HG03342 (cell line): Measurements from ENCODE around the gene AFDN.
"Not testable (repeated sequence)": the region's sequence is repeated elsewhere in the genome, so short reads cannot be mapped to it uniquely, and the experiment has no call there.

ENCODE experiments used
- ATAC-seq: cut with Tn5 transposase; IDR thresholded peaks from one replicate; pipeline ENCODE4 v1.9.1; 2021; ENCODE audit warnings: mild to moderate bottlenecking, moderate library complexity; ENCODE audit not compliant: unreplicated experiment

Gene AFDN

DNA sequence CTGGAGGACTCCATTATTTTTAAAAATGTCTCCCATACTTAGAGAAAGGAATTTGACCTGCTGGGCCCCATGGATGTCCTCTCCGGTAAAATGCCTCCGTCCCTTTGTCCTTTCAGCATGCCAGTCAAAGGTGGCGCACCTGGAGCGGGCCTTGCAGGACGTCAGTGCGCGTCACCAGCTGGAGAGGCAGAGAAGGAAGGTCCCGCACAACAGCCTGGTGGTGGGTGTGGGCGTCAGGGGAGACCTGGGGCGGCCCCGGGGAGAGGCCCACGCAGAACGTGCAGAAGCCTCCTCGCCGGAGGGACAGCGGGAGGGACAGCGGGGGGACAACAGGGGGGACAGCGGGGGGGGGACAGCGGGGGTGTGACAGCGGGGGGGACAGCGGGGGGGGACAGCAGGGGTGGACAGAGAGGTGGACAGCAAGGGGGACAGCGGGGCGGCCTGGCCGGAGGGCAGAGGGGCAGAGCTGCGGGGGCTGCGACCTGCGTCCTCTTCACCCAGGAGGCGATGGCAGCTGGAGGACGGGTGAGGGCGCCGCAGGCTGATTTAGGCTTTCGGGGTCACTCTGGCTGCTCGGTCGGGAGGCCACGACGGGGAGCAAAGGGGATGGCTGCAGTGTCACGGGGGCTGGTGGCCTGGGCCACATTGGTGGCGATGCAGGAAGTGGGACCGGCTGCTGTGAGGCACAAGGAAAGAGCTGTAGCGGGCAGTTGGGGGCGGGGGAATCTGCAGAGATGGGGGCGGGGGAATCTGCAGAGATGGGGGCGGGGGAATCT, 169.9 kb downstream of the AFDN start:
- no peak for ATAC-seq

DNA sequence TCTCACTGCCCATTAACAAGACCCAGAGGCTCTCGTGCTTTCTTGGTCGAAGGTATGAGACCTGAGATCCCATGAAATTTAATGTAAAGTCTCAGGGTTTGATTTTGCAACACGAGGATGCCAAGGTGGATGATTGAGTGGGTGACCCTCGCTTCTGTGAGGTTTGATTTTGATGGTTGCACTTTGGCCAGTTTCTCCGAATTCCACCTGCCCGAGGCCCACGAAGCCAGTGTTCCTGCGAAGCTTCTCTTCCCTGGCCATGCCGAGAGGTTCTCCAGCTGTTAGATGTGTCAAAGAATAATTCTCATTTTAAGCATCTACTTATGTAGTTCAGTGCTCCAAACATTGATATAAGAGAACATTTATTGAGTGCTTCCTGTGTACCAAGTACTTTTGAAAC, 170.9 kb downstream of the AFDN start, which contains the start of gene KIF25:
Gene KIF25 (plus strand): TSS at position 30 of the 400 bp plus-strand sequence. CDS start 31,915 bp downstream, outside the sequence.
- no peak for ATAC-seq

DNA sequence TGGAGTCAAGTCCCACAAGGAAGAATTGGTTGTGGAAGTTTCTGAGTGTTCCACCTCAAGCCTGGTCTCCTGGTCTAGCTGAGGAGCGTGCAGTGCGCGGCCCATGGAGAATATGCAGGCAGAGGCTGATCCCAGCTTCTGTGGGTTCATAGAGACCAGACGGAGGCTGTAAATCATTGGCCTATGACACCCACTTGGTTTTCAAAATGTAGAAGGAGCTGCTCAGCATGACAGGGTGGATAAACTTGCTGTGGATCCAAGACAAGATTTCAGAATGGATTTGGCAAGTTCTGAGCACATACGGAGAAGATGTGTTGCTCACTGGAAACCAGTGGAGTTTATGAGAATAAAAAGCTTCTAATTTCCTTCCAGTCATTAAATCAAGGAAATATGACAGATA, 171.5 kb downstream of the AFDN start:
- ATAC-seq, result no peak

DNA sequence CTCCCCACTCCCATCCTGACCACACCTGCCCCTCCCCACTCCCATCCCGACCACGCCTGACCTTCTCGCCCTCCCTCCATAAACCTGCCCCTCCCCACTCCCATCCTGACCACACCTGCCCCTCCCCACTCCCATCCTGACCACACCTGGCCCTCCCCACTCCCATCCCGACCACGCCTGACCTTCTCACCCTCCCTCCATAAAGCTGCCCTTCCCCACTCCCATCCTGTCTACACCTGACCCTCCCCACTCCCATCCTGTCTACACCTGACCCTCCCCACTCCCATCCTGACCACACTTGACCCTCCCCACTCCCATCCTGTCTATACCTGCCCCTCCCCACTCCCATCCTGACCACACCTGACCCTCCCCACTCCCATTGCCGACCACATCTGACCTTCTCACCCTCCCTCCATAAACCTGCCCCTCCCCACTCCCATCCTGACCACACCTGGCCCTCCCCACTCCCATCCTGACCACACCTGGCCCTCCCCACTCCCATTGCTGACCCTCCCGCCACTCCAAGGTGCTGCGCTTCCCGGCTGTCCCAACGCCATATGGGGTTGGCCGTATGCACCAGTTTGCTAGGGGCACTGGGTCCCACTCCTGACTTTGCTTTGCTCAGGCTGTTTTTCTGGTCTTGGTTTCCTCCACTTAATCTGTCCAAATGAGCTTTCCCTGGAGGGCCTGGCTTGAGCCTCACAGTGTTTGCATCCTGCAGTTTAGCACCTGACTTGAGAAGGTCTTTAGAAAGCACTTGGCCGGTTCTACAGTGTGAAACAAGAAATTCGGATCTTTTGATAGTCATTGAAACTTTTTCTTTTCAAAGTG, 173.7 kb downstream of the AFDN start:
- no peak for ATAC-seq

DNA sequence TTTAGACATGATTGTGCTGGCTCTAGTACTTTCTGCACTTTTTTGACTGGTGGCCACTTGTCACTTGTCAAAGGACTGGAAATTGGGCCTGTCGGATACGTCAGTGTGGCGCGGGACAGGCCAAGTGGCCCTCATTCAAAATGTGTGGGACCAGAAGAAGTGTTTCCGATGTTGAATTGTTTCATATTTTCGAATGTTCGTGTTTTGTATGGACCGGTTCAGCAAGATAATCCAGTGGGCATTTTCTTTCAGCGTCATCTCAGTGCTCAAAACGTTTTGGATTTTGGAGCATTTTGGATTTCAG, 174.3 kb downstream of the AFDN start:
- no peak for ATAC-seq

DNA sequence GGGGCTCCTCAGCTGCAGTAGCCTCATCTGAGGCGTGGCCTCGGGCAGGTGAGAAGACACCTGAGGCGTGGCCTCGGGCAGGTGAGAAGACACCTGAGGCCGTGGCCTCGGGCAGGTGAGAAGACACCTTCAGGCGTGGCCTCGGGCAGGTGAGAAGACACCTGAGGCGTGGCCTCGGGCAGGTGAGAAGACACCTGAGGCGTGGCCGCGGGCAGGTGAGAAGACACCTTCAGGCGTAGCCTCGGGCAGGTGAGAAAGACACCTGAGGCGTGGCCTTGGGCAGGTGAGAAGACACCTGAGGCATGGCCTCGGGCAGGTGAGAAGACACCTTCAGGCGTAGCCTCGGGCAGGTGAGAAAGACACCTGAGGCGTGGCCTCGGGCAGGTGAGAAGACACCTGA, 174.8 kb downstream of the AFDN start:
- ATAC-seq, result not testable (repeated sequence)

DNA sequence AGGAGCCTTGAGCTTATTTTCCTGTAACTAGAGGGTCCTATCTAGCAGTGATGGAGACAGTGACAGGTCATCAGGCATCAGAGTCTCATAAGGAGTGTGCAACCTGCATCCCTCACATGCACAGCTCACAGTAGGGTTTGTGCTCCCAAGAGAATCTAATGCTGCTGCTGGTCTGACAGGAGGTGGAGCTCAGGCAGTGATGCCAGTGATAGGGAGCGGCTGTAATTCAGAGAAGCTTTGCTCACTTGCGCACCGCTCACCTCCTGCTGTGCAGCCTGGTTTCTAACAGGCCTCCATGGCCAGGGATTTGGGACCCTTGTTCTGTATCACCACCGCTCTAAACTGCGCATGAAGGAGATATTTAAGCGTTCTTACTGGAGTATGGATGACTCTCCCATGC, 176.1 kb downstream of the AFDN start:
- no peak for ATAC-seq

DNA sequence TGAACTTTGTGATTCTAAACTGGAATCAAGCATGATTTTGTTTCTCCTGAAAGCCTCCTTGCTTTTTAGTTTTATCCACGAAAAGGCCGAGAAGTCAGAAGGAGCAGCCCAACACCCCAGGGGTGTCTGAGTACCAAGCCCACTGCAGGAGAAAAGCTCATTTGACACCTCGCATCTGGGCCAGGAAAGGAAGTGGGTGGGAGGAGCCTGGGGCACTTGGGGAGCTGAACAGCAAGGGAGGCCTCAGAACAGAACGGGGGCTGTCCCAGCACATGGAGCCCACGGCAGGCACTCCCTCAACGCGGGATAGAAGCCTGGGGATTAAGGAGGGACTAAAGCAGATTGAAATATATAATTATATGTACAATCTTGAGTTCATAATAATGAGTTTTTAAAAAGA, 177.3 kb downstream of the AFDN start:
- ATAC-seq, result no peak

DNA sequence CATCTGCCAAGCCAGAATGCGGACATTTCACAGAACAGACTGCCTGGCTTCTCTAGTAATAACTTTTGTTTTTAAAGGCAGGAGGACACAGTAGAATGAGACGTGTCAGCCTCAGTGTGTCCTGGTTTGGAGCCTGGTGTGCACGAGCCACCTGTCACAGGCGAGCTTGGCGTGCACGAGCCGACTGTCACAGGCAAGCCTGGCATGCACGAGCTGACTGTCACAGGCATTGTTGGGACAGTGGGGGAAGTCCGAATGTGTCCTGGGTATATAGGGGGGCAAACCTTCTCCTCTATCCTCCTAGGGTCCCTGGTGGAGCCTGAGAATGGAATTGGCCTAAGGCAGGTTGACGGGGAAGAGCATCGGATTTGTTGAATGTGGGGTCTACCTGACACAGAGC, 178.2 kb downstream of the AFDN start:
- no peak for ATAC-seq

DNA sequence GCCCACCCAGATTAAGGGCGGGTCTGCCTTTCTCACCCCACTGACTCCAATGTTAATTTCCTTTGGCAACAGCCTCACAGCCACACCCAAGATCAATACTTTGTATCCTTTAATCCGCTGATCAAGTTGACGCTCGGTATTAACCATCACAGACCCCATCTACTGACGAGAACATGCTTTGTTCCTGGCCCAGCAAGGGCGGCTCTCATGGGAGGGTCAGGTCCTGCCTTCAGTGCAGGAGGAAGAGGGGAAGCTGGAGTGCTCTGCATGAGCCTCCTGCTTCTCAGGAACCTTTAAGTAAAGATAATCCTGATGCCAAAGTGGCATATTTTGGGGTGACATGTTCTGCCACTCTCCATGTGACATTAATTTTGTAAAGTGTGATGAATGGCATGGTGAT, 179.1 kb downstream of the AFDN start:
- no peak for ATAC-seq

DNA sequence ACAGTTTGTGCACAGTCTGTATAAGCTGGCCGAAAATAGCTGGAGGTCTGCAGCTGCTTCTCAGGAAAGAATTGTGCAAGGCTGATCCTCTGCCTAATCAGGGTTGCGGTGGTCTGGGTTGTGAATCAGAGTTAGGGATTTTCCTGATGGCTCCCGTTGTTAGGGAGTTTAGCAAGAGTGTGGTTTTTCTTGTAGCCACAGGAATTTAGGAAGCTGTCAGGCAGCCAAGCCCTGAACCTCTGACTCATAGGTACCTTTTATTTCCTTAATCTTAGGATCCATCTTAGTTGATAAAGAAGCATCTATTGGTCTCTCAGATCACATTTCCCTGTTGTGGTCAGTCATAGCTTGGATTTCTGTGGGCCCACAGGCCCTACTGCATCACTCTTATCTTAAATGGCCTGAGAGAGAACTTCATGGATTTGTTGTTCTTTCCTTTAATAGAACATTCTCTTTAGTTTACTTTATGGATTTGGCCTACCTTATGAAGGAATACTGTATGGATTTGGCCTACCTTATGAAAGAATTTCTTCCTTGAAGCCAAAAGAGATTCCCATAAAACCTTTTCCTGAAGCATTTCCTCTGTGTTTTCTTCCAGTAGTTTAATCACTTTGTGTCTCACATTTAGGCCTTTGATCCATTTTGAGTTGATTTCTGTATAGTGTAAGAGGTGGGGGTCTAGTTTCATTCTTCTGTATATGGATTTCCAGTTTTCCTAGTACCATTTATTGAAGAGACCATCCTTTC, 181.1 kb downstream of the AFDN start:
- ATAC-seq, result no peak

DNA sequence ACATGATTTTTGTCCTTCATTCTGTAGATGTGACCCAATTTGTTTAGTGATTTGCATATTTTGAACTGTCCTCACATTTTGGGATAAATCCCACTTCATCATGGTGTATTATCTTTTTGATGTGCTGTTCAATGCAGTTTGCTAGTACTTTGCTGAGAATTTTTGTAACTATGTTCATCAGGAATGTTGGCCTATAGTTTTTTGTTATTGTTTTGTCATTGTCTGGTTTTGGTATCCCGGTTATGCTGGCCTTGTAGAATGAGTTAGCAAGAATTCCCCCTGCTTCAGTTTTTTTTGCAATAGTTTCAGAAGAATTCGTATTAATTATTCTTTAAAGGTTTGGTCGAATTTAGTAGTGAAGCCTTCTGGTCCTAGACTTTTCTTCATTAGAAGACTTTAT, 182.6 kb downstream of the AFDN start:
- ATAC-seq, result no peak

DNA sequence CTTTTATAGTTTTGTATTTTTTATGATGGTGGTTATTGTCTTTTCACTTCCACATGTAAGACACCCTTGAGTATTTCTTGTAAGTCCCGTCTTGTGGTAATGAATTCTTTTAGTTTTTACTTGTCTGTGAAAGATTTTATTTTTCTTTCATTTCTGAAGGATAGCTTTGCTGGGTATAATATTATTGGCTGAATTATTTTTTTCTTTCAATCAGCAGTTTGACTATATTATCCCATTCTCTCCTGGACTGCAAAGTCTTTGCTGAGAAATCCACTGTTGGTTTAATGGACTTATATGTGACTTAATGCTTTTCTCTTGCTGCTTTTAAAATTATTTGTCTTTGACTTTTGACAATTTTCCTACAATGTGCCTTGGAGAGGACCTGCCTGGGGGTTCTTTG, 184.6 kb downstream of the AFDN start:
- ATAC-seq, result no peak

DNA sequence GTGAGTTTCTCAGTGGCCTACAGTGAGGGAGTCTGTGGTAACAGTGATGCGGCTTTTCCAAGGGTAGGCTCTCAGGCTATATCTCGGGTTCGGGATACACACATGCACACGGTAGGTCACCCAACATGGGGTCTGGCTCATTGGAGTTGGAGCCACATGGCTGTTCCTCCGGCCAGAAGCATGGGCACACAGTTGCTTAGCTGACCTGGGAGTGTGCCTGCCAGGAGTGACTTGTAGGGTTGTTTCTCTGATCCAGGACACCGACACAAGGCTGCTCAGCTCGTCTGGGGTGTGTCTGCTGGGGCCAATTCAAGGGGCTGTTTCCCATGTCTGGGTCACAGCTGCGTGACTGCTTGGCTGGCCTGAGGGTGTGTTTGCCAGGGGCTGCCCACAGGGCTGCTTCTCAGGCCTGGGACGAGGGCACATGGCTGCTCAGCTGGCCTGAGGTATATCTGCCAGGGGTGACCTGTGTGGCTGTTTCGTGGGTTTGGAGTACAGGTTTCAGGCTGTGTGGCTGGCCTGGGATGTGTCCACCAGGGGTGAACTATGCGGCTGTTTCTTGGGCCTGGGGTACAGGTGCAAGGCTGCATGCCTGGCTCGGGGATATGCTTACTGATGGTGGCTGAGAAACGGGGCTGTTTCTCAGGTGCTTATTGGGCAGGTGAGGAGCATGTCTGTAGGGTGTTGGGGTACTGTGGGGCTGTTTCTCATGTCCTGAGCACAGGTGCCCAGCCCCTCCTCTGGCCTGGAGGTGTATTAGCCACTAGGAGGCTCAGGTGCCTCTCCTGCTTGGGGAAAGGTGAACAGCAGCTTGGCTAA, 185.9 kb downstream of the AFDN start:
- ATAC-seq, result no peak

DNA sequence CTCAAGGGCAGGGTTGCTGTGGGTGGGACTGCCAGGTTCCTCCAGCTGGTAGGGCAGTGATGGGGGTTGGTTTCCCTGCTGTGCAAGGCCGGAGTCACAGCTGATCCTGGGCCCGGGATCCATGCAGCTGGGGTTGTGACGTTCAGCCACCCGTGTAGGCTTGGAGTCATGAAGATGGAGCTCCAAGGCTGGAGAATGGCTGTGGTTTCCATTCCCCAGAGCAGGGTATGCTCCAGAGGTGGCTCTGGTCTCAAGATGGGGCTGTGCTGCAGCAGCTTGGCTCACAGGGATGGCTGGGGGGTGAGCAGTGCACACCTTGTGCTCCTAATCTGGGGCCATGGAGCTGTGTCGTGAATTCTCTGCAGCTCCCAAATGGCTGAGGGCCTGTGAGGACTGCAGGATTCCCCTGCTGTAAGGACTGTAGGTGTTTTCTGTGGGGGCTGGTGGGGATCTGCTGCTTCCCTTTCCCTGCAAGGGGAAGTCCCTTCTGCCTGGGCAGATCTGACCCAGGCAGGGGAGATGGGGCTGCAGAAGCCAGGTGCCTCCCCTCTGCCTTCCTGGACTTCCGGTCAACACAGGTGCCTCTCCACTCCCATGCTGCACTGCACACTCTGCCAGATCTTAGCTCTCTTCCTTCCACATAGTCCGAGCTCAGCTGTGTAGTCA, 186.7 kb downstream of the AFDN start:
- no peak for ATAC-seq

DNA sequence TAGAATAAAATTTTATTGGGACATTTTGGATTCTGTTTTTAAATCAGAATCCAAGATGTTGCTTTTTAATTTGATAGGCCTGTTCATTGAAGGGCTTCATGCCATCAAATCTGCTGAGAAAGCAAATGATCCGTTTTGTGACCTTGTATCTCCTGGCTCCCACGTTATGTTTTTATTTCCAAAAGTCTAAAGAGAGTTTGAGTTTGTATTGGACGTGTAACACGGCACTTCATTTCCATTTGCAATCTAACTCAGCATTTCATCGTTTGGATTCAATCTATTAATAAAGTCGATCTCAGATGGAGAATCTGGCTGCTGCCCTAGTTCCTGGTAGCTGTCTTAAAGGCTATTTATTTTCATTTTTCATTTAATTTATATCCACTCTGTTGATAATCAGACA, 187.7 kb downstream of the AFDN start:
- ATAC-seq, result no peak

DNA sequence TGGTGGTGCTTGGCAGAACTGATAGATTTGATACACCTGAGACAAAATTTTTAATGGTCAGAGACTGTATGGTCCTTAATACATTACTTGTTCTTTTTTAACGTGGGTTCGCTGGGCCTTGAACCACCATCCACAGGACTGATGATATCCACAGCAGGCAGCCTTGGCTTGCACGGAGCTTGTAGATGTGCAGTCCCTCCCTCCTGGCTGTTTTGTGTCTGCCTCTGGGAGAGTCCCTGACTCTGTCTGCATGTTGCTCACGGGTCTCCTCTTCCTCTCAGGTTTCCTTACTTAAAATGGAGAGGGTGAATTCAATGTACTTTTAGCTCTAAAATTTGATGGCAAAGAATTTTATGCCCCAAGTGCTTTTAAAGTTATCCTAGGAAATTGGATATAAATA, 188.3 kb downstream of the AFDN start:
- no peak for ATAC-seq

DNA sequence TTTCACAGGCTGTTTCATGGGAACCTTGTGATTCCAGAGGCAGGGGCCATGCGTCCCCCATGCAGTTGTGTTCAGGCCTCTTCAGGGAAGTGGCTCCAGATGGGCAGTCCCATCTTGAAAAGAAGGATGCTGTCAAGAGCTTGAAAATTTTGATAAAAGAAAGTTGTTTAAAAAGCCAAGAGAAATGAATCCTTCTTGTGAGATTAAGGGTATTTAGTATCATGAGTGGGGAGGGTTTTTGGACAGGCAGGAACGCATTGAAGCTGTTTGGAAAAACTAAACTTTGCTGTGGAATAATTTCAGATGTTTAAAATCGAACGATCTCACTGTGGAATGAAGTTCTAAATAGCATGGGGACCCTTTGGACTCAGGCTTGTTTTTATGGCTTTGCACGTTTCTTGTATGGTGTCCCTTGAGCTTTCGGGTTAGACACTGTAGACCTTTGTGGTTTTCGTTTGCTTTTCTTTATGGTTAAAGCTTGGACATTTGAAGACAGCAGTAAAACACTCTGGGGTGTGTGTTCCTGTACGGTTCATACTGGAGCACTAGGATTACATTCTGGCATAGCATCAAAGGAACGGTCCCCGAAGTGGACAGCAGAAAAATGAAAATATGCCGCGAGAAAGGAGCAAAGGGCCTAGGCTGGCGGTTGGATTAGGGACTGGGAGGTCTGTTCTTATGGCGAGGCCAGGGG, 188.9 kb downstream of the AFDN start:
- ATAC-seq, result no peak

DNA sequence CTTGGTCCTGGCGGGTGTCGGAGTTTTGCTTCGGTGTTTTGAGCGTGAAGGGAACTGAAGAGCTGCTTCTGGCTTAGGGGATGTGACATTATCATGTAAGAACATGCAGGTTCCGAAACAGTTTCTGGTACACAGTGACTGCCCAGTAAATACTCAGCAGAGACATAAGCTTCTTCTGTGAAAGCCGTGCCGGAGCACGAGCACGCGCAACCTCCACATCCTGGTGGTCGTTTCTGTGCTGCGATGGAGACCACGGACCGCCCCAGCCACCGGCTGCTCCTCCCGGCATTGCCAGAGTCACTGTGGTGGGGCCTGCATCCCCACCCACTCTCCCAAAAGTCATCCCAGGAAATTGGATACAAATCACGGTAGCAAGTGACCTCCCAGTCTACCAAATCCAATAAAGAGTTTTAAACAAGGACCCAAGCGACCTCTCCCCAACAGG, 189.5 kb downstream of the AFDN start:
- no peak for ATAC-seq
